GM21390 (cell line): ENCODE data around the gene FCHO1.
"Not testable (repeated sequence)": the region's sequence is repeated elsewhere in the genome, so short reads cannot be mapped to it uniquely, and the experiment has no call there.

ENCODE experiments used
- ATAC-seq: cut with Tn5 transposase; IDR thresholded peaks from one replicate; pipeline ENCODE4 v1.9.1; 2021; ENCODE audit not compliant: unreplicated experiment

Gene FCHO1

GRCh38 chr19:17761148-17761547 lies 9.9 kb downstream of the FCHO1 start:
- ATAC-seq = no peak

- no peak for ATAC-seq
These were observed 11.4 kb downstream of the FCHO1 start for GRCh38 chr19:17762505-17763229.

GRCh38 chr19:17764348-17764747 lies 13.1 kb downstream of the FCHO1 start:
- no peak for ATAC-seq

- ATAC-seq = no peak
These were observed 13.9 kb downstream of the FCHO1 start for GRCh38 chr19:17765069-17765618.

GRCh38 chr19:17766543-17767131 lies 15.4 kb downstream of the FCHO1 start:
- no peak for ATAC-seq

- no peak for ATAC-seq
These were observed 16.3 kb downstream of the FCHO1 start for GRCh38 chr19:17767559-17767958.

- ATAC-seq = no peak
These were observed 19.3 kb downstream of the FCHO1 start for GRCh38 chr19:17770613-17771012.

GRCh38 chr19:17772172-17772571 lies 20.9 kb downstream of the FCHO1 start:
- no peak for ATAC-seq

- ATAC-seq = no peak
These were observed 24.1 kb downstream of the FCHO1 start for GRCh38 chr19:17775245-17775927.

GRCh38 chr19:17775991-17776803 lies 24.9 kb downstream of the FCHO1 start:
- ATAC-seq = peak; percentile 57

- not testable (repeated sequence) for ATAC-seq
These were observed 26.6 kb downstream of the FCHO1 start for GRCh38 chr19:17777840-17778239.

GRCh38 chr19:17778251-17778967 lies 27.1 kb downstream of the FCHO1 start:
- ATAC-seq = no peak

- no peak for ATAC-seq
These were observed 28.0 kb downstream of the FCHO1 start for GRCh38 chr19:17778968-17779929.

- ATAC-seq = no peak
These were observed 29.5 kb downstream of the FCHO1 start for GRCh38 chr19:17780781-17781180.

- not testable (repeated sequence) for ATAC-seq
These were observed 32.4 kb downstream of the FCHO1 start for GRCh38 chr19:17783721-17784120.

GRCh38 chr19:17784201-17785008 lies 33.1 kb downstream of the FCHO1 start:
- no peak for ATAC-seq

GRCh38 chr19:17787274-17787913 lies 36.1 kb downstream of the FCHO1 start:
- no peak for ATAC-seq

GRCh38 chr19:17788632-17789031 lies 37.4 kb downstream of the FCHO1 start:
- no peak for ATAC-seq
